Measurements from ENCODE around the gene IL4I1.

DNA sequence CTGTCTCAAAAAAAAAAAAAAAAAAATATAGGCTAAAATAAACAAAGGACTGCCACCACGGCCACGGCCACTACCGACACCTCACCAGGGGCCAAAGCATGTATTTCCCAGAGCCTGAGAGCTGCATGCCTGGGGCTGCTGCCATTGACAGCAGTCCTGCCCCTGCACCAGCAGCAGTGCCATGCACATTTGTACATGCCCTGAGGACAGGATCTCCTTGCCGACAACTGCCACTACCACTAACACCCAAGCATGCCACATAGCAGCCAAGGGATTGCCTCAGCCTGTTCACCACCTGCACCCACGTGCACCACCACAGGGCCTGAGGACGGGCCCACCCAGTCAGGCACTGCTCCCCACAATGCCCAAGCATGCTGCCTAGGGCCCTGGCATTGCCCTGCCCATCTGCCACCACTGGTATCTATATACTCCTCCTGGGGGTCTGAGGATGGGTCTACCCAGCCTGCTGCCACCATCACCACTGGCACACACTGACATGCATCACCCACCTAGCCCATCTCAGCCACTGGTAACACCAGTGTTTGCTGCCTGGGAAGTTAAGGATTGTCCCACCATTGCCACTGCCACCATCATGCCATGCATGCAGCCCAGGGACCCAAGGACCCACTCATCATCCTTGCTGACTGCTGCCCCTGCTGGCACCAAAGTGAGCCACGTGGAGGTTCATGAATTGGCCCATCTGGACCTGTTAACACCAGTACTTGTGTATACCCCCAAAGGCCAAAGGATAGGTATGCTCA is 43.2 kb upstream of the IL4I1 start:
- no peak for TF ChIP-seq SPI1 (IDR thresholded peaks at IDR 0.05; ENCODE audit: low read depth, low read length)
- no peak for TF ChIP-seq POLR2AphosphoS5 (IDR thresholded peaks at IDR 0.05; ENCODE audit: low read depth, low read length)
